ENCODE data around the gene KIF22. TPM values are rescaled to one million over a fixed set of nuclear protein-coding genes. Genes with fewer than 3 reads are reported as not detected.

Gene KIF22
- total RNA-seq, 3 donors from 2014 or later (not counting 1 experiment from before 2014, with no cell fraction given), result 73.4 to 96.0 (median 86.5) TPM

GRCh38 chr16:29819506-29819905, 29.0 kb downstream of the KIF22 start:
- Histone ChIP-seq H3K4me3 (ENCODE audit: low read length) (no peak overlapping the region), H3K27me3 (ENCODE audit: control insufficient read depth, insufficient read depth, low read length) (no peaks in the 10 kb centered on the region), H3K9me3 (ENCODE audit: control insufficient read depth, insufficient read depth, low read length) (no peaks in the 10 kb centered on the region), H3K4me1 (ENCODE audit: control insufficient read depth, insufficient read depth, low read length) (peaks cover 74% of the 10 kb centered on the region), H3K27ac (ENCODE audit: low read length) (no peak overlapping the region), H3K36me3 (ENCODE audit: control insufficient read depth, insufficient read depth, low read length) (peaks cover 11% of the 10 kb centered on the region)
- Mint-ChIP-seq H3K27ac (peak overlapping the region; percentile 93 to 96), H3K36me3 (peaks cover 5% of the 10 kb centered on the region), H3K4me1 (peaks cover 63 to 74% of the 10 kb centered on the region in 2 donors), H3K9me3 (no peaks in the 10 kb centered on the region), H3K27me3 (ENCODE audit: low read depth in 2 of 2) (peaks cover 0 to 2% of the 10 kb centered on the region in 2 donors), H3K4me3 (peak overlapping the region; percentile 94)
- no peak for ATAC-seq
- no peak for DNase-seq
- no peak for TF ChIP-seq CTCF (IDR thresholded peaks at IDR 0.05)
- intact Hi-C loops (cut with micrococcal nuclease), result loop anchor here (5.0 kb wide), 1 partner anchor 43 kb away; the partner anchor contains the start of gene CDIPT
- 91% methylated on average over 15 of the region's 15 CpGs for WGBS (ENCODE audit: insufficient coverage)

GRCh38 chr16:29820271-29820701, 29.7 kb downstream of the KIF22 start, which contains the start of gene MVP:
TSS of gene MVP (plus strand) at chr16:29820462. CDS start at chr16:29830550, 10,088 bp downstream.
- peaks cover 62 to 71% of the 10 kb centered on the region in 2 donors for H3K4me1 Mint-ChIP-seq
- H3K36me3 ChIP-seq (ENCODE audit: control insufficient read depth, insufficient read depth, low read length), result peaks cover 11% of the 10 kb centered on the region
- H3K27me3 Mint-ChIP-seq (ENCODE audit: low read depth in 2 of 2), result no peaks in the 10 kb centered on the region
- peak within 1 kb of the TSS; percentile 93 for H3K27ac ChIP-seq (ENCODE audit: low read length)
- H3K9me3 Mint-ChIP-seq, result no peaks in the 10 kb centered on the region
- ATAC-seq, result no peak
- intact Hi-C loops (cut with micrococcal nuclease), result no loop called here
- H3K27ac Mint-ChIP-seq, result peak within 1 kb of the TSS; percentile 93 to 96
- H3K4me3 Mint-ChIP-seq, result peak within 1 kb of the TSS; percentile 94
- H3K36me3 Mint-ChIP-seq, result peaks cover 5% of the 10 kb centered on the region
- H3K4me1 ChIP-seq (ENCODE audit: control insufficient read depth, insufficient read depth, low read length), result peaks cover 73% of the 10 kb centered on the region
- H3K9me3 ChIP-seq (ENCODE audit: control insufficient read depth, insufficient read depth, low read length), result no peaks in the 10 kb centered on the region
- H3K27me3 ChIP-seq (ENCODE audit: control insufficient read depth, insufficient read depth, low read length), result no peaks in the 10 kb centered on the region
- DNase-seq, result peak in 1 of 2 donors; percentile 63
- H3K4me3 ChIP-seq (ENCODE audit: low read length), result peak within 1 kb of the TSS; percentile 52
- 0% methylated on average over 4 of the region's 4 CpGs for WGBS (ENCODE audit: insufficient coverage)
- no peak for TF ChIP-seq CTCF (IDR thresholded peaks at IDR 0.05)

GRCh38 chr16:29820730-29821642, 30.4 kb downstream of the KIF22 start:
- no peaks in the 10 kb centered on the region for H3K9me3 Mint-ChIP-seq
- intact Hi-C loops (cut with micrococcal nuclease), result no loop called here

More at GRCh38 chr16:29820730-29821642, 30.4 kb downstream of the KIF22 start:
- Mint-ChIP-seq H3K27ac (peak overlapping the region; percentile 93 to 96), H3K4me1 (peaks cover 56 to 70% of the 10 kb centered on the region in 2 donors), H3K27me3 (ENCODE audit: low read depth in 2 of 2) (no peaks in the 10 kb centered on the region), H3K4me3 (peak overlapping the region; percentile 94), H3K36me3 (peaks cover 5% of the 10 kb centered on the region)
- TF ChIP-seq CTCF (IDR thresholded peaks at IDR 0.05), result no peak
- H3K4me3 ChIP-seq (ENCODE audit: low read length), result peak overlapping the region; percentile 52
- ATAC-seq, result peak; percentile 63 to 75 (median 72)
- 15% methylated on average over 11 of the region's 11 CpGs for WGBS (ENCODE audit: insufficient coverage)
- peak overlapping the region; percentile 93 for H3K27ac ChIP-seq (ENCODE audit: low read length)
- H3K9me3 ChIP-seq (ENCODE audit: control insufficient read depth, insufficient read depth, low read length), result no peaks in the 10 kb centered on the region
- H3K36me3 ChIP-seq (ENCODE audit: control insufficient read depth, insufficient read depth, low read length), result peaks cover 13% of the 10 kb centered on the region
- peaks cover 78% of the 10 kb centered on the region for H3K4me1 ChIP-seq (ENCODE audit: control insufficient read depth, insufficient read depth, low read length)
- DNase-seq, result peak; percentile 49 to 74
- H3K27me3 ChIP-seq (ENCODE audit: control insufficient read depth, insufficient read depth, low read length), result no peaks in the 10 kb centered on the region
